HG03025 (cell line): ENCODE results near the gene SAMD9L.

Source experiments
- ATAC-seq: cut with Tn5 transposase; IDR thresholded peaks from one replicate; pipeline ENCODE4 v1.9.1; 2021; ENCODE audit warnings: mild to moderate bottlenecking, moderate library complexity; ENCODE audit not compliant: unreplicated experiment, low FRiP score

The SAMD9L gene

GRCh38 chr7:93148144-93148543 is at the start of gene SAMD9L:
SAMD9L (minus strand) TSS chr7:93148385; CDS start chr7:93135971, 12,414 bp downstream.
- peak; percentile 72 for ATAC-seq

- ATAC-seq, result no peak
Measured at GRCh38 chr7:93196336-93196735, 48.2 kb upstream of the SAMD9L start.

DNA sequence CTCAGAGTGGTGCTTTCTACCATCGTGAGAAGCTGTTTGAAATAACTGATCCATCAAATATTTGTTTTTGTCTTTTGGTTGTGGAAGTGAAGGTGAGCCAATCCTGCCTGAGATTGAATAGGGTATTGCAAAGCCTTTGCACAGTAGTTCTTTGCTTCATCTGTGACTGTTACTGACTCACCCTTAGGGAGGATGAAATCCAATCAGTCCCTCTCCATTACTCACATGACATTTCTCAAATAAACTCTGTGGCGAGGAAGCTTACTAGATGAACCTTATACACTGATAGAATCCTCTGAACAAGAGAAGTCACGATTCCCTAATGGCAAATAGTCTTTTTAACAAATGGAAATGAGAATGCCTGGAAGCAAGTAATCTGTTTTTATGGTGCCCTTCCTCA is 46.2 kb upstream of the SAMD9L start:
- no peak for ATAC-seq

- no peak for ATAC-seq
Measured at GRCh38 chr7:93188870-93189634, 40.9 kb upstream of the SAMD9L start.

DNA sequence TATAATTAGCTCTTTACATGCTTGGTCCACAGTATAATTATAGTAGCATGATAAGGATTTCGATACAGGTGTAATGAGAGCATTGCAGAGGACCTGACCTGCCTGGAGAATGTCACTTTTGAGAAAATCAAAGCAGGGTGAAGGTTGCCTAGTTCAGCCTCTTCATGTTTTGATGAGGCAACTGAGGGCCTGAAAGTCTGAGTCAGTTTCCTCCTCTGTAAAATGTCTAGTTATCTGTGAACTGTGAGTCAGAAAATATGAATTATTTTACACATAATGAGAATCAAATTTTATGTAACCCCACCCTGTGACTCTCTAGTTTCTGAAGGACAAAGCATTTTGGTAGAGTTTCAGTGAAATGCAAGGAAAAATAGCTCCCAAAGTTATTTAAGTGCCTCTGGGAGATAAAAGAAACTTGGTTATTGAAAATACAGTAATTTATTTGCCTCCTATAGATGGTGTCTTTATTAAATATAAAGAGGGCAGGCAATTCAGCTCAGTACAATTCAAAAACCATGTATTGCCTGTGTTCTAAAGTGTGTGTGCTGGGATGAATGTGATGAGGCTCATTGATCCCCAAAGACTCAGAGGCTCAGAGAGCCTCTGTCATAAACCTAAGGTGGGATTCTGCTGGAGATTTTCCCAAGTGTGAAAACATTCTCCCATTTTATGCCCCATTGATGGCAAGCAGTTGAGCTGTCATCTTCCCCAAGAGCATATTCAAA is 37.3 kb upstream of the SAMD9L start:
- ATAC-seq, result no peak

DNA sequence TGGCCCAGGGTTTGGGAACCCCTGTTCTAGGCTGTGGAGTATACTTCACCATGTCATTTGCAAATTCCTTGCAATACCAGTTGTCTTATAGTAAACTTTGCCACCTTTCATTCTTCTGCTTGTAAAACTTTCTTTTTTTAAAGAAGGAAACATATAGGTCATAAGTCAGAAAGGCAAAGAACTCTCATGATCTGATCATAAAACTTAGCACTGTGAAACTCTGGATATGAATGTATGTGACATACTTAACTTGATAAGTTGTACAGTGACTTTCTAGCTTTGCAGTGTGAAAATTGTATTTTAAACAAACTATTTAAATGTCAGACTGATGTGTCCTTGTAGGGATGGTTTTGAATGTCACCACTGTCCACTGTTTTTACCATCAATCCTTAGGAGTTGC is 31.0 kb upstream of the SAMD9L start:
- ATAC-seq, result no peak

DNA sequence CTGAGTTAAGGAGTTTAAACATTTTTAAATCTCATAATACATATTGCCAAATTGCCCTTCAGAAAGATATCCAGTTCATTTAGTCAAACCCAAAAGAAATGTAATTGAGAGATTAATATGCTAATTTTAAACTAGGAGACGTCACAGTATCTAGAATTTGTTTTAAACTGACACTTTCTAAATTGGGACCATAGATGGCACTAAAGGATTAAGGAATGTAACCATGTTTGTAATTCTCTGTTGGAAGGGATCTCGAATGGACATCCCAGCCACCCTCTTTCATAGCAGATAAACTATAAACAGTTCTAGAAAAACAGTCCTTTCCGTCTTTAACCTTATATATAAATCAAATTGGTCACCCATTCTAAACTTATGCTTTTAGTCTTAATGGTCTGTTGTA is 30.0 kb upstream of the SAMD9L start:
- no peak for ATAC-seq

- no peak for ATAC-seq
Measured at GRCh38 chr7:93176992-93177580, 28.9 kb upstream of the SAMD9L start.

GRCh38 chr7:93175219-93175618 is 27.0 kb upstream of the SAMD9L start:
- no peak for ATAC-seq

- ATAC-seq, result no peak
Measured at GRCh38 chr7:93172683-93173082, 24.5 kb upstream of the SAMD9L start.

GRCh38 chr7:93171606-93172226 is 23.5 kb upstream of the SAMD9L start:
- ATAC-seq, result no peak

DNA sequence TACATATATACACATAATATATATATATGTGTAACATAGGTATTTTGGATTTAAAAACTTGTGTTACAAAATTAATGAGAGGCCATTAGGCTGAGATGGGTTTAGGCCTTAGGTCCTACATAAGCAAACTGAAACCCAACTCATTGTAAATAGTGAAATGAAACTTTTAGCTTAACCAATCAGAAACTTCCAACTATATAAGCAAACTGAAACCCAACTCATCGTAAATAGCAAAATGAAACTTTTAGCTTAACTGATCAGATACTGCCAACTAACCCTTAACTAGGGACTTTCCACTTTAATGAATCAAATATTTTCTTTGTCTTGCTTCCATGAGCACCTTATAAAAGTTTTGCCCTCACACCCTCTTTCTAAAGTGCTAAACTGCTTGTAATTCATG is 17.3 kb upstream of the SAMD9L start:
- peak; percentile 100 for ATAC-seq

- no peak for ATAC-seq
Measured at GRCh38 chr7:93164766-93165165, 16.6 kb upstream of the SAMD9L start.

- ATAC-seq, result no peak
Measured at GRCh38 chr7:93161181-93161762, 13.1 kb upstream of the SAMD9L start.

GRCh38 chr7:93160410-93160809 is 12.2 kb upstream of the SAMD9L start:
- ATAC-seq, result no peak

GRCh38 chr7:93159490-93159889 is 11.3 kb upstream of the SAMD9L start:
- ATAC-seq, result no peak

- no peak for ATAC-seq
Measured at GRCh38 chr7:93156884-93157283, 8.7 kb upstream of the SAMD9L start.

DNA sequence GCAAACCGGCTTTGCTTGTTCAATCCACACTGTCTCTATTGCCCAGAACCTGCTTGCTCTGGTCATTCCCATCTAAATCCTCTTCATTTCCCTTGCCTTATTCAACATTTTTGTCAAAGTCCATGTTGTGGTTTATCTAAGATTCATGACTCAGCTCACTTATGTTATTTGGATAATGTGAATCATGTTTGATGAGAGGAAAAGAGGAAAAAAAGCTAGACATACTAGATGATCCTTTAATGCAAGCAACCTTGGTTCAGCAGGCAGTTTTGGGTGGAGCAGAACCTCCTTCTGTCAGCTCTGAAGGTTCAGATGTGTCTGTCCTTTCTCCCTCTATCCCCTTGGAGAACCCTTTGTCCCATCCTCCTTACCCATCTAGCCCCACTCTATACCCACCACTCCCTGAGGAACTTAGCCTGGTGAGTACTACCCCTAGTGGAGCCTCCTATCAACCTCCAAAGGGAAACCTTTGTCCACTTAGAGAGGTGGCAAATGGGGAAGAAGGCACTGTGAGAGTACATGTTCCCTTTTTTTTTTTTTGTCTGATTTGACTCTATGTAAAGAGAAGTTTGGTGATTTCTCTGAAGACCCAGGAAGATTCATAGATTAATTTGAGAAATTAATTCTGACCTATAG is 2.1 kb upstream of the SAMD9L start:
- no peak for ATAC-seq

DNA sequence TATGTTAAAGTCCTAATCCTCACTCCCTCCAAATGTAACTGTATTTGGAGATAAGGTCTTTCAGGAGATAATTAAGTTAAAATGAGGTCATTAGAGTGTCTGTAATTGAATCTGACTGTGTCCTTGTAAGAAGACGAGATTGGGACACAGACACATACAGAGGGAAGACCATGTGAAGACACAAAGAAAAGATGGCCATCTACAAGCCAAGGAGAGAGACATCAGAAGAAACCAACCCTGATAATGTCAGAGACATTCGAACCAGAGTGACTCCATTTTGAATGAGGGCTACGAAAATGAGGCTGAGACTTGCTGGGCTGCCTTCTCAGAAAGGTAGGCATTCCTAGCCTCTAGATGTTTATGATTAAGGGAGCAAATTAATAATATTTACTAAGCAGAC is 542 bp upstream of the SAMD9L start:
- ATAC-seq, result no peak

DNA sequence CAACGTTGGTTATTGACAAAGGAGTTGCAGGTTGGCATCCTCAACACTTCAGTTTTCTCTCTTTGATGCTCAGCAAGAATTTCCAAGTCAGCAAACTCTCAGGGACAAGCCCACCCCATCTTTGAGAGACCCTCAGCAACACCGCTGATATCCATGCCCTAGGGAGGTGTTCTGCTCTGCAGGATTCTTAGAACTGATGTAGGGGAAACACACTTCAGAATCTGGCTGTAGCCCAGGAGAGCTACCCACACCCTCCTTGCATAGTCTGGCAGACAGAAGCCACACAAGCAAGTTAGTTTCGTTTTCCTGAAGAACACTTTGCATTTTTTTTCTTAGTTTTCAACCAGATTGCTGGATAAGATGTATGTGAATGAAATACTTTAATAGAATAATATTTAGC is 822 bp downstream of the SAMD9L start:
- peak; percentile 75 for ATAC-seq
